Panc1 (cell line): ENCODE measurements around the gene NR0B2.

Experiments used
- CTCF ChIP-seq: fragments of 450-650 bp; IDR thresholded peaks from 2 replicates; pipeline ENCODE4 v1.5.1; 2017; ENCODE audit warnings: mild to moderate bottlenecking
- POLR2AphosphoS5 ChIP-seq: IDR thresholded peaks from 2 replicates; pipeline ENCODE4 v1.6.1; 2012; ENCODE audit warnings: mild to moderate bottlenecking, low read depth, low read length, moderate library complexity
- REST ChIP-seq, 2 experiments: IDR thresholded peaks; 2 replicates each; pipeline ENCODE4 v1.6.1; 2011 to 2012; ENCODE audit warnings: low read depth in 2 of 2, control low read depth in 1 of 2, low read length in 1 of 2, mild to moderate bottlenecking in 1 of 2, moderate library complexity in 1 of 2; ENCODE audit not compliant: insufficient read depth in 1 of 2
- SIN3A ChIP-seq: IDR thresholded peaks from 2 replicates; pipeline ENCODE4 v1.6.1; 2012; ENCODE audit warnings: low read depth, mild to moderate bottlenecking, low read length, moderate library complexity, borderline replicate concordance; ENCODE audit not compliant: insufficient read depth

- TF ChIP-seq CTCF (no peak), SIN3A (peak; percentile 59; the same call in 1 of the 2 replicates), REST (IDR thresholded peaks at IDR 0.05; ENCODE audit: insufficient read depth in 1 of 2, low read depth in 2 of 2, low read length in 1 of 2) (0 out of 4 replicates have a peak, but pooled peaks of 1 of the 2 experiments have one; percentile 37), POLR2AphosphoS5 (peak; percentile 98)
Measured at GRCh38 chr1:26889551-26890466, 24.0 kb downstream of the NR0B2 start, which contains the start of gene GPN2.
